ENCODE results near the gene SPRED1. TPM values are rescaled to one million over a fixed set of nuclear protein-coding genes. Genes with fewer than 3 reads are reported as not detected.

SPRED1 gene
- total and polyA plus RNA-seq, 9 of the 15 experiments (the other 6 are each of a cell fraction or from before 2014, with no cell fraction given): 2.8 to 17.4 (median 7.9) TPM

DNA sequence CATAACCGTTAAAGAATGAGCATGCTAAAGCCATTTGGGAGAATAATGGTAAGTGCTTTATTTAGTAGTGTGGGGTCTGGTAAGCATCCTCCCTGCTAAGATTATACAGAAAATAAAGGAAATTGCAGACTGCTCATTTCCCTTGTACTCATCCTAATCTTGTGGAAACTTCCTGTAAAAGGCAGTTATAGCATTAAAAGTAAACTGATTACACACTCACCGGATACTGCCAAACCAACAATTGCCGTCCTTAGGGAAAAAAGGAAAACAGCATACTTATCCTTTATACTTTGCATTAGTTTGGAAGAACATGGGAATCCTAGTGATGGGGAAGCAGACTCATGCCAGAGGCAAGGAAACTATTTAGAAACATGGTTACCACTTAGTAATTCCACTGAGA is 5.3 kb upstream of the SPRED1 start:
- H4K20me1 ChIP-seq (replicated peaks; ENCODE audit: control insufficient read depth, insufficient read depth, low read length): no peaks in the 10 kb centered on the region
- no peaks in the 10 kb centered on the region for H3K9me1 ChIP-seq (ENCODE audit: control insufficient read depth, insufficient read depth, low read length)
- H3K9me3 ChIP-seq (replicated peaks; ENCODE audit: control insufficient read depth, insufficient read depth, low read depth, low read length): no peaks in the 10 kb centered on the region
- WGBS (ENCODE audit: insufficient coverage, low coverage, missing lambda C conversion rate): 12% methylated on average over 3 of the region's 3 CpGs
- H3K79me2 ChIP-seq (ENCODE audit: control insufficient read depth, insufficient read depth, low read length): no peaks in the 10 kb centered on the region
- POLR2A ChIA-PET: no interaction called here
- H3K4me1 ChIP-seq (replicated peaks in 1 of 2; ENCODE audit: control insufficient read depth in 2 of 2, insufficient read depth in 2 of 2, low read length in 2 of 2): no peaks in the 10 kb centered on the region; a peak in 1 of 5 replicates
- no peaks in the 10 kb centered on the region for H3K36me3 ChIP-seq (ENCODE audit: control insufficient read depth, insufficient read depth, low read length)
- ATAC-seq (no peak), FAIRE-seq (no peak), DNase-seq (ENCODE audit: extremely low read depth in 1 of 4, low spot score in 3 of 4) (no peak)
- CTCF ChIA-PET (ENCODE audit: low intra/inter-chr PET ratio): no interaction called here
- BruUV-seq (replicated peaks): no TSS peak
- peaks cover 0 to 4% of the 10 kb centered on the region in 2 experiments; a peak in 1 of 5 replicates for H3K27me3 ChIP-seq (ENCODE audit: control insufficient read depth in 2 of 2, insufficient read depth in 2 of 2, low read length in 2 of 2)
- intact Hi-C loops (cut with micrococcal nuclease): loop anchor here (10.0 kb wide), 1 partner anchor 243 kb away; no protein-coding TSS in a partner anchor
- no peak overlapping the region for H2AFZ ChIP-seq (ENCODE audit: low read depth, low read length)
- TF ChIP-seq U2AF1 (optimal IDR thresholded peaks at IDR 0.05; ENCODE audit: low read depth, low read length) (no peak), RAD51 (IDR thresholded peaks at IDR 0.05; ENCODE audit: borderline replicate concordance, low read depth) (no peak), L3MBTL2 (IDR thresholded peaks at IDR 0.05) (no peak)
- TF ChIP-seq, protein P1, sequence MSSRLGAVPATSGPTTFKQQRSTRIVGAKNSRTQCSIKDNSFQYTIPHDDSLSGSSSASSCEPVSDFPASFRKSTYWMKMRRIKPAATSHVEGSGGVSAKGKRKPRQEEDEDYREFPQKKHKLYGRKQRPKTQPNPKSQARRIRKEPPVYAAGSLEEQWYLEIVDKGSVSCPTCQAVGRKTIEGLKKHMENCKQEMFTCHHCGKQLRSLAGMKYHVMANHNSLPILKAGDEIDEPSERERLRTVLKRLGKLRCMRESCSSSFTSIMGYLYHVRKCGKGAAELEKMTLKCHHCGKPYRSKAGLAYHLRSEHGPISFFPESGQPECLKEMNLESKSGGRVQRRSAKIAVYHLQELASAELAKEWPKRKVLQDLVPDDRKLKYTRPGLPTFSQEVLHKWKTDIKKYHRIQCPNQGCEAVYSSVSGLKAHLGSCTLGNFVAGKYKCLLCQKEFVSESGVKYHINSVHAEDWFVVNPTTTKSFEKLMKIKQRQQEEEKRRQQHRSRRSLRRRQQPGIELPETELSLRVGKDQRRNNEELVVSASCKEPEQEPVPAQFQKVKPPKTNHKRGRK (tag; IDR thresholded peaks at IDR 0.05): no peak
- no peak overlapping the region for H3K4me3 ChIP-seq
- H3K27ac ChIP-seq (ENCODE audit: extremely low read depth, low read depth, low read length): no peak overlapping the region
- in situ Hi-C loops (cut with MboI): no loop called here
- no peak overlapping the region for H3K9ac ChIP-seq (ENCODE audit: insufficient read depth in 1 of 2, low read depth in 2 of 2, low read length in 2 of 2)
- H3K4me2 ChIP-seq (ENCODE audit: insufficient read depth, low read length): no peak overlapping the region
